DMS 273 (cell line): Measurements from ENCODE around the gene OR2T4.

ENCODE experiments used
- DNase-seq: peaks from one replicate; lab custom pipeline; 2025; ENCODE audit not compliant: unreplicated experiment; lab: John Stamatoyannopoulos, UW

The OR2T4 gene, protein sequence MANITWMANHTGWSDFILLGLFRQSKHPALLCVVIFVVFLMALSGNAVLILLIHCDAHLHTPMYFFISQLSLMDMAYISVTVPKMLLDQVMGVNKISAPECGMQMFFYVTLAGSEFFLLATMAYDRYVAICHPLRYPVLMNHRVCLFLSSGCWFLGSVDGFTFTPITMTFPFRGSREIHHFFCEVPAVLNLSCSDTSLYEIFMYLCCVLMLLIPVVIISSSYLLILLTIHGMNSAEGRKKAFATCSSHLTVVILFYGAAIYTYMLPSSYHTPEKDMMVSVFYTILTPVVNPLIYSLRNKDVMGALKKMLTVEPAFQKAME

GRCh38 chr1:248361121-248361715 lies at the start of gene OR2T4:
Gene OR2T4 (plus strand): TSS chr1:248361665. CDS start chr1:248361665, 0 bp downstream.
- DNase-seq, result no peak

- DNase-seq, result no peak
Measured at GRCh38 chr1:248316796-248317195, 44.7 kb upstream of the OR2T4 start.

GRCh38 chr1:248324468-248324867 lies 37.0 kb upstream of the OR2T4 start, which contains the start of gene OR2M7:
Gene OR2M7 (minus strand): TSS chr1:248324568. CDS start chr1:248324568, 0 bp downstream.
- no peak for DNase-seq

- no peak for DNase-seq
Measured at GRCh38 chr1:248343451-248343850, 18.0 kb upstream of the OR2T4 start.

DNA sequence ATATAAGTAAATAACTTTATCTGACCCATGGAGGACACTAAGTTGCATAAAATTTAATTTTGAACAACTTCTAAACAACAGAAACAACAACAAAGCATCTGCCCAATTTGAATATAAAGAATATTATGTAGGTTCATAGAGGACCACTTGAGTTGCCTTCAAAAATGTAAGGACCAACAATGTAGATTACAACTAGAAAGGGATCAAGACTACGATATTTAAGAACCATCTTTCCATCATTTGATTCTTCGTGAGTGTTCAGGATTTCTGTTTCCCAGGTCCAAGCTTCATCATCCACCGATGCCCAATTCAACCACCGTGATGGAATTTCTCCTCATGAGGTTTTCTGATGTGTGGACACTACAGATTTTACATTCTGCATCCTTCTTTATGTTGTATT lies 13.0 kb upstream of the OR2T4 start, which contains the start of gene OR14C36:
Gene OR14C36 (plus strand): TSS at position 301 of the 400 bp plus-strand sequence. CDS start 0 bp downstream, at position 301.
- no peak for DNase-seq

DNA sequence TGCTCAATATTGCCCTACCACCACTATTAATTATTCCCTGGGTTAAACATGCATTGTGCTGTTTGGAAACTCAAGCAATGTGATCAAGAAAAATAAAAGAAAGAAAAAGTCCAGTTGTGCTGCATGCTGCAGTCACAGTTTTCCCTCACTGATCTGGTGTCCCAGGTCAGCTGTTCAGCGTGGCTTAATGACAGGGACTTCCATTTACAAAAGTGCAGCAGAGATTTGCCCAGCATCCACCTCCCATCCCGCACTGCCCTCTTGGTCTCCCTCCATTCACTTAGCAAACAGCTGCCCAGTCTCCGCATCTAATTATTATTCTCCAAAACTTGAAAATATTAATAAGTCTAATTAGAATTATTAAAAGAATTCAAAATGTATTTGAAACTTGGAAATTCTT lies 2.0 kb upstream of the OR2T4 start:
- no peak for DNase-seq

GRCh38 chr1:248366609-248367008 lies 5.1 kb downstream of the OR2T4 start:
- no peak for DNase-seq

DNA sequence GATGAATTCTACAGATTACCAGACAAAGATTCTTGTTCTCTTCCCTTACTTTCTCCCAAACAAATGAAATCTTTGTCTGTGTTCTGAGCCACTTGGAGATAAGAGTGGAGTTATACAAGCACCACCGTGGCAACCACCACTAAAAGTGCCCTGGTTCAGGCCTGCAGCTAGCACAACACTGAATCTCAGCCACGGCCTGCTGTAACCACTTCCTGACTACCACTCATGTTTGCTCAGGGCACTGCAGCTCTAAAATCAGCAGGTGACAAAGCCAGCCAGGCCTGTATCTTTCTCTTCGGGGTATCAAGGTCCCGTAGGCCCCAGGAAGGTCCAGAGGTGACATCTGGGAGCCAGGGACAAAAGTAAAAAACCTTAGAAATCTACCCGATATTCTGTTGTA lies 10.9 kb downstream of the OR2T4 start:
- DNase-seq, result no peak

- no peak for DNase-seq
Measured at GRCh38 chr1:248373761-248374160, 12.3 kb downstream of the OR2T4 start.

DNA sequence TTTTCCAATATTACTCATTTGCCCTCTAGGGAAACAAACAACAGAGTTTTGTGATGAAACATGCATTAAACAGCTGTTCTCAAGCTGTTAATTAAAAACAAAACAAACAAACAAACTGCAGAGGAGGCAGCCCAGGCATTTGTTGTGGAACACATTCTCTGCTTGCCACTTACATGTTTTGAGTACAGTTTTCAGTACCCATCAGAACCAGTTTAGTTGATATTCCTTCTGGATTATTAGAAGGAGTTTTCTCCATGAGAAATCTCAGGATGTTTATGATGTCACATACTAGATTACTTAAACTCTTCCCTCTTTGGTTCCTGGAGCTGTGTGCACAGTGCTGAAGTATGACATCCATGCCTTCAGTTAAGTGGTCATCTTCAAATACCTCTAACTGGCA lies 14.0 kb downstream of the OR2T4 start, which contains the start of gene OR2T6:
Gene OR2T6 (plus strand): TSS at position 301 of the 400 bp plus-strand sequence. CDS start 11,863 bp downstream, outside the sequence.
- DNase-seq, result no peak

DNA sequence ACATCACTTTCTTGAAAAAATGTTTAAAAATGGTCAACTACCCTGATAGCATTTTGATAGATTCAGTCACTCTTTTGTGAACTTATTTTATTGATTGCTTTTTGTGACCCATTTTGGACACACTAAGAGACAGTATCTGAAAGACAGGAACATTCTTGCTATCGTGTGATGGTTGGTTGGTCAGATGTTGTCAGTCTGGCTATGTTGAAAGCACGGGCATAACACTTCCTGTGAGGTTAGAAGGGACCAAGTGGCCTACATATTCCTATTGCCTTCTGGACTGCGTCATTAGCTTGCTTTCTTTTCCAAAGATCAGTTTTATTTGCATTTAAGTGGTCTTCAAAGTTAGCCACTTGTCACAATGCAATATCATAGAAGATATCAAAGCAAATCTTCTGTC lies 15.5 kb downstream of the OR2T4 start:
- no peak for DNase-seq

DNA sequence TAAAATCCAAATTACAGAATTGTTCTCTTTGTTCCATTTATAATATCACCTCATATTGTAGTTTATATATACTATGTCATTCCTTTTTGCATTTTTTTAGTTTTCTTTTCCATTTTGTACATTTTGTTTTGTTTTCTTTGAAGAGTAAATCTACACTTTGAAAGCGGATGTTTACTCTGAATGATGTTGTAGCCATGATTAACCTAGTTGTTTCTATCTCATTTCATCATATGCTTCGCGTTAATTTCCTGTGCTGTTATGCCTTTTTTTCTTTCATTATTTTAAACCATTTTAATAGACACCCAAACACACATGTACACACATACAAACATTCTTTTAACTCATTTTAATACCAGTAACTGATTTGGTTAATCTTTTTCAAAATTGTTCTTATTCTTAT lies 19.4 kb downstream of the OR2T4 start:
- no peak for DNase-seq

DNA sequence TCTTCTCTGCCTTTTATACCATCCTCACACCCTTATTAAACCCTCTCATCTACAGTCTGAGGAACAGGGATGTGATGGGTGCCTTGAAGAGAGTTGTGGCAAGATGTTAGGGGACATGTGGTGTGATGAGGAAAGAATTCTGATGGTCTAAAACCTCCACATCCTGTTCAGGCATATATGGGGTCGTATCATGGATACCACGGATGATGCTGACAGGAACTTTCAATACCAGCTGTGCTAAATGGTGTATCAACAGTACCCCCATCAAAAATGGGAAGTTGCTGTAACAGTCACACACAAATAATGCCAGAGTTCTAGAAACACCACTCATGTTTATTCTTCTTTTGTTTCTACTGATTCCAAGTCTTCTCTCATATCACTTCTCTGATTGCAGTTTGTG lies 27.0 kb downstream of the OR2T4 start:
- DNase-seq, result no peak

- no peak for DNase-seq
Measured at GRCh38 chr1:248393050-248393449, 31.6 kb downstream of the OR2T4 start.

- DNase-seq, result no peak
Measured at GRCh38 chr1:248402748-248403147, 41.3 kb downstream of the OR2T4 start, which contains the start of gene OR2T1. Gene OR2T1 (plus strand): TSS chr1:248403048. CDS start chr1:248406148, 3,100 bp downstream.

DNA sequence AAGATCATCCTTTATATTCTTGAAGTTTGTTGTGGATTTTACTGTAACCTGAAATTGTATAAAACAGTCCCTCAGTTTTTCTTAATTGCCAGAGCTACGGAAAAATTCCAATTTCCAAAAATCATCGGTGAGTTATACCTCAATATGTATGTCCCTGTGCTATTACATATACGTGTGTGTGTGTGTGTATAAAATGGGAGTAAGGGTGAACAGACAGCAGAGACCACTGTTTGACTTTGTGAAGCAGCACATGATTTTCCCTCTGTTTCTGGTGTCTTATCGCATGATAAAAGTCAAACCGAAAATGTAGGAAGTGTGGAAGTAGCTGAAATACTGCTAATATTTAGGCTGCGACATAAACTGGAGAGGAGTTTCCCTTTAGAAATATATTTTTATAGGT lies 42.6 kb downstream of the OR2T4 start:
- DNase-seq, result peak; percentile 4

- no peak for DNase-seq
Measured at GRCh38 chr1:248406721-248407692, 45.5 kb downstream of the OR2T4 start.
